GM12875 (cell line): ENCODE data around the gene CCT2.

Experiments
- H3K4me3 ChIP-seq: one replicate; pipeline ENCODE4 v1.5.1; 2011; ENCODE audit warnings: low read depth, low read length, control low read depth
- CTCF ChIP-seq: IDR thresholded peaks from 2 replicates; pipeline ENCODE4 v1.5.1; 2011; ENCODE audit warnings: low read depth, mild to moderate bottlenecking, control low read depth, inconsistent platforms, low read length, moderate library complexity, borderline replicate concordance; ENCODE audit not compliant: insufficient read depth

The CCT2 gene

GRCh38 chr12:69550569-69551350 is 34.5 kb upstream of the CCT2 start:
- no peak for TF ChIP-seq CTCF
- H3K4me3 ChIP-seq = no peak overlapping the region

GRCh38 chr12:69553628-69554248 is 31.5 kb upstream of the CCT2 start:
- TF ChIP-seq CTCF = no peak

GRCh38 chr12:69555461-69555860 is 29.8 kb upstream of the CCT2 start:
- no peak for TF ChIP-seq CTCF

More at GRCh38 chr12:69553628-69554248, 31.5 kb upstream of the CCT2 start:
- no peak overlapping the region for H3K4me3 ChIP-seq

GRCh38 chr12:69556383-69556782 is 28.9 kb upstream of the CCT2 start:
- no peak for TF ChIP-seq CTCF
- H3K4me3 ChIP-seq = no peak overlapping the region

More at GRCh38 chr12:69555461-69555860, 29.8 kb upstream of the CCT2 start:
- H3K4me3 ChIP-seq = no peak overlapping the region

- H3K4me3 ChIP-seq = no peak overlapping the region
- no peak for TF ChIP-seq CTCF
These were observed 22.0 kb upstream of the CCT2 start for GRCh38 chr12:69563166-69563762.

GRCh38 chr12:69566603-69567002 is 18.7 kb upstream of the CCT2 start:
- TF ChIP-seq CTCF = no peak
- H3K4me3 ChIP-seq = no peak overlapping the region

- no peak overlapping the region for H3K4me3 ChIP-seq
- no peak for TF ChIP-seq CTCF
These were observed 16.0 kb upstream of the CCT2 start for GRCh38 chr12:69569236-69569635.
